ENCODE measurements around the gene CMTM8.

Gene CMTM8

GRCh38 chr3:32334675-32335074 is 96.2 kb downstream of the CMTM8 start:
- DNase-seq: no peak

GRCh38 chr3:32335365-32336112 is 97.1 kb downstream of the CMTM8 start:
- no peak for DNase-seq

GRCh38 chr3:32336113-32336498 is 97.6 kb downstream of the CMTM8 start:
- DNase-seq: no peak

GRCh38 chr3:32337505-32337904 is 99.0 kb downstream of the CMTM8 start:
- DNase-seq: no peak

GRCh38 chr3:32340039-32340438 is 101.6 kb downstream of the CMTM8 start:
- peak in 5 of 56 donors; percentile 1 to 20 (median 11) for DNase-seq

- DNase-seq: peak in 10 of 56 donors; percentile 0 to 15 (median 2)
Measured at GRCh38 chr3:32340611-32341365, 102.3 kb downstream of the CMTM8 start.

- DNase-seq: no peak
Measured at GRCh38 chr3:32347343-32348125, 109.1 kb downstream of the CMTM8 start.

- no peak for DNase-seq
Measured at GRCh38 chr3:32349184-32349583, 110.7 kb downstream of the CMTM8 start.

- DNase-seq: no peak
Measured at GRCh38 chr3:32352563-32352962, 114.1 kb downstream of the CMTM8 start.

GRCh38 chr3:32353351-32353750 is 114.9 kb downstream of the CMTM8 start:
- DNase-seq: no peak

- DNase-seq: no peak
Measured at GRCh38 chr3:32354362-32354778, 115.9 kb downstream of the CMTM8 start.

- no peak for DNase-seq
Measured at GRCh38 chr3:32355751-32356291, 117.3 kb downstream of the CMTM8 start.

- no peak for DNase-seq
Measured at GRCh38 chr3:32359766-32360492, 121.4 kb downstream of the CMTM8 start.

GRCh38 chr3:32360493-32360827 is 122.0 kb downstream of the CMTM8 start:
- no peak for DNase-seq

- no peak for DNase-seq
Measured at GRCh38 chr3:32366638-32367397, 128.3 kb downstream of the CMTM8 start.

- no peak for DNase-seq
Measured at GRCh38 chr3:32367442-32367841, 129.0 kb downstream of the CMTM8 start.

- DNase-seq: no peak
Measured at GRCh38 chr3:32371461-32372212, 133.2 kb downstream of the CMTM8 start.

- no peak for DNase-seq
Measured at GRCh38 chr3:32372213-32372490, 133.7 kb downstream of the CMTM8 start.

- DNase-seq: no peak
Measured at GRCh38 chr3:32373276-32373675, 134.8 kb downstream of the CMTM8 start.

- no peak for DNase-seq
Measured at GRCh38 chr3:32373844-32374243, 135.4 kb downstream of the CMTM8 start.
